H1 (cell line): ENCODE results near the gene ACYP2.

Experiments used
- ATF3 ChIP-seq: IDR thresholded peaks from 2 replicates; pipeline ENCODE4 v1.6.1; 2011; ENCODE audit warnings: low read depth, mild to moderate bottlenecking, low read length; ENCODE audit not compliant: insufficient read depth
- E2F6 ChIP-seq: IDR thresholded peaks from 2 replicates; pipeline ENCODE4 v1.6.1; 2012; ENCODE audit warnings: inconsistent platforms
- GTF2F1 ChIP-seq: IDR thresholded peaks from 2 replicates; pipeline ENCODE4 v1.6.1; 2012; ENCODE audit warnings: low read depth, low read length, improper control_type of control experiment, borderline replicate concordance
- POLR2A ChIP-seq, 2 experiments: IDR thresholded peaks; 1 replicate in 1 of 2; 2 replicates in 1 of 2; pipeline ENCODE4 v1.6.1; 2011; ENCODE audit warnings: low read depth in 2 of 2, low read length in 2 of 2, mild to moderate bottlenecking in 2 of 2; ENCODE audit errors: control extremely low read depth in 1 of 2
- POLR2AphosphoS5 ChIP-seq: IDR thresholded peaks from 2 replicates; pipeline ENCODE4 v1.6.1; 2011; ENCODE audit warnings: low read depth, low read length

DNA sequence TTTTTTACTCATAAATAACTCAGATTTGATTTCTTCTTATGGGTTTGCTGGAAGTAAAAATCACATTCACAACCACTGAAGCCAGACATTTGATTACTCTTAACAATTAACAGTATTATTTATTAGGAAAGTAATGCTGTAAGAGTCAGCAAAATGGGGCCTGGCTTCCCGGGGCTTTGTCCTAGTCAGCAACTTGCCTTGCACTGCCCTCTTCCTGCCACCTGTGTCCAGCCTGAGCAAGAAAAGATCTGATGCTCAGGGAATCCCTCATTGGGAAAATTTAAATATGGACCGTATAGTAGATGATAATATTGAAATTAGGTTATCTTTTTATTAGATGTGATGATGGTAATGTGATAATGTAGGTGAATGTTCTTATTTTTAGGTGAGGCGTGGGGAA is 30.8 kb upstream of the ACYP2 start:
- TF ChIP-seq ATF3 (no peak), GTF2F1 (no peak), E2F6 (no peak), POLR2A (IDR thresholded peaks at IDR 0.05; ENCODE audit: control extremely low read depth in 1 of 2, low read depth in 2 of 2, low read length in 2 of 2) (no peak), POLR2AphosphoS5 (no peak)
